Measurements from ENCODE around the gene CAMSAP1.

The CAMSAP1 gene

DNA sequence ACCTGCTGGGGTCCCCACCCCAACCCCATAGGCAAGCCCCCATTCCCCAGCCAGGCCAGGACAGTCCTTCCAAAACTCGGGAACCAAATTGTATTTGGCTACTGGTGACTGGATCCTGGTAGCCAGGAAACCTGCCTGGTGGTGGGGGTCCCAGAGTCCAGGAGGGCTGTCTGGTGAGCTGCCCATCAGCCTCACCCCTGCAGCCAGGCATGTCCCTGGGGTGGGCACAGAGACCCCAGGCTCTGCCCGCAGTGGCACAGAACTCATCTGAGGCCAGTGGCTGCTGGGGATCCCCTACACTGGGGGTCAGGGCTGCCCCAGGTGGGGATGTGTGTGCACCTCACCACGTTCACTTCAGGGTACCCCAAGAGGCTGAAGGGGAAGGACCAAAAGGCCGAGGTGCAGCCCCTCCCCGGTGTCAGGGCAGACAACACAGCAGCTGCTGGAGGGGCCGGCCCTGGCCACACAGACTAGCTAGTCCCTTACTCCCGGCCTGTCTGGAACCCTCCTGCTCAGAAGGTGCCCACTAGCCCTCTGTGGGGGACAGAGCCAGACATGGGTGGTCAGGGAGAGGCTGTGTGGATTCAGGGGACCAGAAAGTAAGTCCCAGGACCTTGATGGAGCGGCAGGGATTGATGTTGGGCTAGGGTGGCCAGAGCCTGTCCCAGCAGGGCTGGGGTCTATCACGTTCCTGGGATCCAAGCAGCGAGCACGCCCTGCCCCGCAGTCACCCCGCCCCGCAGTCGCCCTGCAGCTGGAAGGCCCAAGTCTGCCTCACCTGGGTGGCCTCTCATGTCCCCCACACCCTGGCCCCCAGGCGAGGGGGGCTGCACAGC is 113.9 kb downstream of the CAMSAP1 start:
- no peak for TF ChIP-seq CTCF (IDR thresholded peaks at IDR 0.05)
- Histone ChIP-seq H3K27ac (no peak overlapping the region), H3K4me3 (ENCODE audit: low read depth in 1 of 2, low read length in 1 of 2) (no peak overlapping the region), H3K4me1 (ENCODE audit: control insufficient read depth in 1 of 2, insufficient read depth in 1 of 2, low read depth in 1 of 2, low read length in 1 of 2) (no peaks in the 10 kb centered on the region), H3K9me3 (no peaks in the 10 kb centered on the region), H3K27me3 (peaks cover 8% of the 10 kb centered on the region), H3K36me3 (no peaks in the 10 kb centered on the region)

- peaks cover 8% of the 10 kb centered on the region for H3K27me3 ChIP-seq
- no peak overlapping the region for H3K27ac ChIP-seq
- no peaks in the 10 kb centered on the region for H3K9me3 ChIP-seq
- H3K4me3 ChIP-seq (ENCODE audit: low read depth in 1 of 2, low read length in 1 of 2) = no peak overlapping the region
- no peak for TF ChIP-seq CTCF (IDR thresholded peaks at IDR 0.05)
- H3K4me1 ChIP-seq (ENCODE audit: control insufficient read depth in 1 of 2, insufficient read depth in 1 of 2, low read depth in 1 of 2, low read length in 1 of 2) = no peaks in the 10 kb centered on the region
- no peaks in the 10 kb centered on the region for H3K36me3 ChIP-seq
These were observed 114.8 kb downstream of the CAMSAP1 start for GRCh38 chr9:135792268-135793128.

DNA sequence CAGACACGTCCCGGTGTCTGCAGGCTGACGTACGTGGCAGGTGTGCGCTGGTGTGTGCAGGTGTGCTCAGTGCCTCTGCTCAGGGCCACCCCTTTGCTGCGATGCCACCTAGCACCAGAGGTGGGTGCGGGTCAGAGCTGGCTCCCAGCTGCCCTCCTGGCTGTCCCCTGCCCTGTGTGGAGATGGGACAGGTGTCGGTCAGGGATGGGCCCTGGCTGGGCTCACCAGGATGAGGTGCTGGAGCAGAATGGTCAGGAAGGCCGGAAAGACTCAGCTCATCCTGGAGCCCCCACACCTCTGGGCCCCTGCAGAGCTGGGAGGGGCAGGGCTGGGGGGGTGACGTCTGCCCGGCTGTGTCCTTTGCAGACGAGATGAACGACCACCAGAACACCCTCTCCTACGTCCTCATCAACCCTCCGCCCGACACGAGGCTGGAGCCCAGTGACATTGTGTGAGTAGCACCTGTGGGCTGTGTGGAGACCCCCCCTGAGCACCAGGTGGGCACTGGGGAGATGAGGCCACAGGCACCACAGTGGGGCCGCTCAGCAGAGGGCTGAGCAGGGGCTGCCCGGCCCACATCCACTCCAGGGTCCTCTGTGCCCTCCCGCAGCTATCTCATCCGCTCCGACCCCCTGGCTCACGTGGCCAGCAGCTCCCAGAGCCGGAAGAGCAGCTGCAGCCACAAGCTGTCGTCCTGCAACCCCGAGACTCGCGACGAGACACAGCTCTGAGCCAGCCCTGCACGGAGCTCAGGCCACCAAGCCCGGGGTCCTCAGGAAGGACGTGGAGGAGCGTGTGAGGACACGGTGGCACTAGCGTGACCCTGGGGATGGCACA is 115.7 kb downstream of the CAMSAP1 start:
- no peaks in the 10 kb centered on the region for H3K4me1 ChIP-seq (ENCODE audit: control insufficient read depth in 1 of 2, insufficient read depth in 1 of 2, low read depth in 1 of 2, low read length in 1 of 2)
- peaks cover 8% of the 10 kb centered on the region for H3K27me3 ChIP-seq
- no peak overlapping the region for H3K27ac ChIP-seq
- H3K9me3 ChIP-seq = no peaks in the 10 kb centered on the region
- no peak overlapping the region for H3K4me3 ChIP-seq (ENCODE audit: low read depth in 1 of 2, low read length in 1 of 2)
- no peaks in the 10 kb centered on the region for H3K36me3 ChIP-seq
- no peak for TF ChIP-seq CTCF (IDR thresholded peaks at IDR 0.05)

- no peak for TF ChIP-seq CTCF (IDR thresholded peaks at IDR 0.05)
- H3K36me3 ChIP-seq = no peaks in the 10 kb centered on the region
- H3K9me3 ChIP-seq = no peaks in the 10 kb centered on the region
- peaks cover 8% of the 10 kb centered on the region for H3K27me3 ChIP-seq
- H3K27ac ChIP-seq = no peak overlapping the region
- no peaks in the 10 kb centered on the region for H3K4me1 ChIP-seq (ENCODE audit: control insufficient read depth in 1 of 2, insufficient read depth in 1 of 2, low read depth in 1 of 2, low read length in 1 of 2)
- H3K4me3 ChIP-seq (ENCODE audit: low read depth in 1 of 2, low read length in 1 of 2) = no peak overlapping the region
These were observed 116.5 kb downstream of the CAMSAP1 start for GRCh38 chr9:135790850-135791249.

- peaks cover 8% of the 10 kb centered on the region for H3K27me3 ChIP-seq
These were observed 117.0 kb downstream of the CAMSAP1 start for GRCh38 chr9:135790356-135790755.

More at GRCh38 chr9:135790356-135790755, 117.0 kb downstream of the CAMSAP1 start:
- Histone ChIP-seq H3K9me3 (no peaks in the 10 kb centered on the region), H3K27ac (no peak overlapping the region), H3K36me3 (no peaks in the 10 kb centered on the region), H3K4me3 (ENCODE audit: low read depth in 1 of 2, low read length in 1 of 2) (no peak overlapping the region), H3K4me1 (ENCODE audit: control insufficient read depth in 1 of 2, insufficient read depth in 1 of 2, low read depth in 1 of 2, low read length in 1 of 2) (no peaks in the 10 kb centered on the region)
- no peak for TF ChIP-seq CTCF (IDR thresholded peaks at IDR 0.05)
